Activated naive CD8-positive, alpha-beta T cell treated with anti-CD3 and anti-CD28 coated beads, Interleukin-2, amount 50 U/mL, for 24 hours (primary cell): ENCODE measurements around the gene CIITA.

ENCODE experiments used
- ATAC-seq: fragments of 150-1000 bp; cut with Tn5 transposase; one replicate; pipeline ENCODE4 v1.10.0; 2021
- DNase-seq: peaks from one replicate; pipeline ENCODE4 v3.0.0; 2021
- H3K27ac Mint-ChIP-seq: one replicate; pipeline ENCODE4 v1.8.0; 2021; ENCODE audit warnings: mild to moderate bottlenecking, mixed read lengths
- H3K27me3 Mint-ChIP-seq: one replicate; pipeline ENCODE4 v1.8.0; 2021; ENCODE audit warnings: mixed read lengths
- H3K36me3 Mint-ChIP-seq: one replicate; pipeline ENCODE4 v1.8.0; 2021; ENCODE audit warnings: low read depth, mixed read lengths
- H3K4me1 Mint-ChIP-seq: one replicate; pipeline ENCODE4 v1.8.0; 2021; ENCODE audit warnings: mixed read lengths
- H3K4me3 Mint-ChIP-seq: one replicate; pipeline ENCODE4 v1.8.0; 2021; ENCODE audit warnings: mild to moderate bottlenecking, moderate library complexity, mixed read lengths
- H3K9me3 Mint-ChIP-seq: one replicate; pipeline ENCODE4 v1.8.0; 2021; ENCODE audit warnings: mixed read lengths

CIITA gene

GRCh38 chr16:10968498-10968897 lies 91.5 kb downstream of the CIITA start:
- no peaks in the 10 kb centered on the region for H3K27me3 Mint-ChIP-seq
- peaks cover 8% of the 10 kb centered on the region for H3K9me3 Mint-ChIP-seq
- no peak for ATAC-seq
- H3K27ac Mint-ChIP-seq: no peak overlapping the region
- H3K36me3 Mint-ChIP-seq: peaks cover 67% of the 10 kb centered on the region
- no peak for DNase-seq
- H3K4me1 Mint-ChIP-seq: peaks cover 71% of the 10 kb centered on the region
- no peak overlapping the region for H3K4me3 Mint-ChIP-seq

GRCh38 chr16:10969615-10970014 lies 92.6 kb downstream of the CIITA start:
- peaks cover 8% of the 10 kb centered on the region for H3K9me3 Mint-ChIP-seq
- H3K4me3 Mint-ChIP-seq: no peak overlapping the region
- H3K27ac Mint-ChIP-seq: no peak overlapping the region
- no peaks in the 10 kb centered on the region for H3K27me3 Mint-ChIP-seq
- DNase-seq (no peak), ATAC-seq (no peak)
- peaks cover 64% of the 10 kb centered on the region for H3K36me3 Mint-ChIP-seq
- peaks cover 62% of the 10 kb centered on the region for H3K4me1 Mint-ChIP-seq

- H3K27ac Mint-ChIP-seq: no peak overlapping the region
- DNase-seq (no peak), ATAC-seq (no peak)
- peaks cover 63% of the 10 kb centered on the region for H3K36me3 Mint-ChIP-seq
- no peaks in the 10 kb centered on the region for H3K27me3 Mint-ChIP-seq
- no peak overlapping the region for H3K4me3 Mint-ChIP-seq
- peaks cover 8% of the 10 kb centered on the region for H3K9me3 Mint-ChIP-seq
- H3K4me1 Mint-ChIP-seq: peaks cover 57% of the 10 kb centered on the region
Observed at GRCh38 chr16:10970065-10970464, 93.1 kb downstream of the CIITA start.

GRCh38 chr16:10971560-10971961 lies 94.6 kb downstream of the CIITA start:
- Mint-ChIP-seq H3K27ac (no peak overlapping the region), H3K27me3 (no peaks in the 10 kb centered on the region), H3K4me1 (peaks cover 42% of the 10 kb centered on the region), H3K4me3 (no peak overlapping the region), H3K9me3 (no peaks in the 10 kb centered on the region), H3K36me3 (peaks cover 51% of the 10 kb centered on the region)
- DNase-seq (peak; percentile 45), ATAC-seq (no peak)

GRCh38 chr16:10972108-10972818 lies 95.3 kb downstream of the CIITA start:
- Mint-ChIP-seq H3K4me3 (no peak overlapping the region), H3K9me3 (no peaks in the 10 kb centered on the region), H3K4me1 (peaks cover 35% of the 10 kb centered on the region), H3K27ac (peak overlapping the region; percentile 67), H3K36me3 (peaks cover 44% of the 10 kb centered on the region), H3K27me3 (no peaks in the 10 kb centered on the region)
- no peak for ATAC-seq
- no peak for DNase-seq

GRCh38 chr16:10972819-10973464 lies 95.9 kb downstream of the CIITA start:
- ATAC-seq (no peak), DNase-seq (no peak)
- Mint-ChIP-seq H3K36me3 (peaks cover 45% of the 10 kb centered on the region), H3K4me1 (peaks cover 37% of the 10 kb centered on the region), H3K27ac (peak overlapping the region; percentile 67), H3K9me3 (no peaks in the 10 kb centered on the region), H3K4me3 (peak overlapping the region; percentile 7), H3K27me3 (no peaks in the 10 kb centered on the region)

GRCh38 chr16:10976634-10977033 lies 99.6 kb downstream of the CIITA start:
- DNase-seq (no peak), ATAC-seq (no peak)
- H3K9me3 Mint-ChIP-seq: no peaks in the 10 kb centered on the region
- H3K4me1 Mint-ChIP-seq: peaks cover 21% of the 10 kb centered on the region
- no peaks in the 10 kb centered on the region for H3K27me3 Mint-ChIP-seq
- no peak overlapping the region for H3K4me3 Mint-ChIP-seq
- peaks cover 37% of the 10 kb centered on the region for H3K36me3 Mint-ChIP-seq
- H3K27ac Mint-ChIP-seq: no peak overlapping the region

- Mint-ChIP-seq H3K27ac (no peak overlapping the region), H3K27me3 (no peaks in the 10 kb centered on the region), H3K4me1 (peaks cover 17% of the 10 kb centered on the region), H3K9me3 (no peaks in the 10 kb centered on the region), H3K36me3 (peaks cover 31% of the 10 kb centered on the region), H3K4me3 (no peak overlapping the region)
- DNase-seq: no peak
- ATAC-seq: no peak
Observed at GRCh38 chr16:10978124-10978523, 101.1 kb downstream of the CIITA start.

- Mint-ChIP-seq H3K27me3 (no peaks in the 10 kb centered on the region), H3K27ac (no peak overlapping the region), H3K4me3 (no peak overlapping the region), H3K9me3 (no peaks in the 10 kb centered on the region), H3K4me1 (peaks cover 18% of the 10 kb centered on the region), H3K36me3 (peaks cover 27% of the 10 kb centered on the region)
- no peak for DNase-seq
- ATAC-seq: no peak
Observed at GRCh38 chr16:10978871-10979446, 102.0 kb downstream of the CIITA start.

- ATAC-seq (no peak), DNase-seq (no peak)
- Mint-ChIP-seq H3K4me3 (no peak overlapping the region), H3K4me1 (peaks cover 24% of the 10 kb centered on the region), H3K27me3 (no peaks in the 10 kb centered on the region), H3K9me3 (no peaks in the 10 kb centered on the region), H3K36me3 (peaks cover 26% of the 10 kb centered on the region), H3K27ac (no peak overlapping the region)
Observed at GRCh38 chr16:10979717-10980601, 103.0 kb downstream of the CIITA start.

- peaks cover 24% of the 10 kb centered on the region for H3K4me1 Mint-ChIP-seq
- no peaks in the 10 kb centered on the region for H3K9me3 Mint-ChIP-seq
- no peak overlapping the region for H3K4me3 Mint-ChIP-seq
- peaks cover 28% of the 10 kb centered on the region for H3K36me3 Mint-ChIP-seq
- no peaks in the 10 kb centered on the region for H3K27me3 Mint-ChIP-seq
- ATAC-seq (no peak), DNase-seq (no peak)
- no peak overlapping the region for H3K27ac Mint-ChIP-seq
Observed at GRCh38 chr16:10980813-10981212, 103.8 kb downstream of the CIITA start.

- Mint-ChIP-seq H3K27me3 (no peaks in the 10 kb centered on the region), H3K9me3 (no peaks in the 10 kb centered on the region), H3K27ac (no peak overlapping the region), H3K4me3 (no peak overlapping the region), H3K36me3 (peaks cover 33% of the 10 kb centered on the region), H3K4me1 (peaks cover 32% of the 10 kb centered on the region)
- DNase-seq: peak; percentile 55
- ATAC-seq: peak; percentile 86
Observed at GRCh38 chr16:10981697-10982216, 104.8 kb downstream of the CIITA start.

- Mint-ChIP-seq H3K27ac (peak overlapping the region; percentile 47), H3K9me3 (no peaks in the 10 kb centered on the region), H3K4me1 (peaks cover 39% of the 10 kb centered on the region), H3K4me3 (peak overlapping the region; percentile 29), H3K27me3 (no peaks in the 10 kb centered on the region), H3K36me3 (peaks cover 37% of the 10 kb centered on the region)
- no peak for DNase-seq
- no peak for ATAC-seq
Observed at GRCh38 chr16:10982465-10983150, 105.6 kb downstream of the CIITA start.

GRCh38 chr16:10983159-10983558 lies 106.2 kb downstream of the CIITA start:
- no peak overlapping the region for H3K4me3 Mint-ChIP-seq

More at GRCh38 chr16:10983159-10983558, 106.2 kb downstream of the CIITA start:
- Mint-ChIP-seq H3K27me3 (no peaks in the 10 kb centered on the region), H3K36me3 (peaks cover 33% of the 10 kb centered on the region), H3K9me3 (no peaks in the 10 kb centered on the region), H3K27ac (peak overlapping the region; percentile 7), H3K4me1 (peaks cover 42% of the 10 kb centered on the region)
- ATAC-seq: no peak
- DNase-seq: no peak
